Measurements from ENCODE around the gene VIPR2. TPM values are rescaled to one million over a fixed set of nuclear protein-coding genes. Genes with fewer than 3 reads are reported as not detected.

VIPR2 gene
- total RNA-seq, 1 experiment from 2014 or later = not detected

GRCh38 chr7:159046300-159046699 is 98.4 kb downstream of the VIPR2 start:
- no peak overlapping the region for H3K4me3 ChIP-seq
- no peak overlapping the region for H3K4me2 ChIP-seq
- BruUV-seq (replicated peaks) = no TSS peak
- H3K9me3 ChIP-seq (ENCODE audit: insufficient read depth, low read depth) = no peaks in the 10 kb centered on the region
- DNase-seq = no peak
- TF ChIP-seq EZH2 (IDR thresholded peaks at IDR 0.05; ENCODE audit: low read depth) (no peak), CTCF (conservative IDR thresholded peaks at IDR 0.05) (no peak)
- ChIA-PET POLR2A (ENCODE audit: unreplicated experiment) (no interaction called here), CTCF (no interaction called here)
- no peak overlapping the region for H2AFZ ChIP-seq
- intact Hi-C loops (cut with micrococcal nuclease; ENCODE audit: unreplicated experiment) = no loop called here
- H3K4me1 ChIP-seq (replicated peaks; ENCODE audit: insufficient read depth) = no peaks in the 10 kb centered on the region
- no peak overlapping the region for H3K27ac ChIP-seq
- no peaks in the 10 kb centered on the region for H3K36me3 ChIP-seq (ENCODE audit: low read depth)
- H3K9me2 ChIP-seq (ENCODE audit: insufficient read depth) = no peaks in the 10 kb centered on the region
- no peaks in the 10 kb centered on the region for H4K20me1 ChIP-seq (ENCODE audit: insufficient read depth)
- no peaks in the 10 kb centered on the region for H3K79me2 ChIP-seq (ENCODE audit: low read depth)
- peaks cover 90% of the 10 kb centered on the region for H3K27me3 ChIP-seq (ENCODE audit: insufficient read depth, low read depth)
- no peaks in the 10 kb centered on the region for H3F3A ChIP-seq (ENCODE audit: insufficient read depth, low read depth)

GRCh38 chr7:159045839-159046238 is 98.8 kb downstream of the VIPR2 start:
- H3K9me3 ChIP-seq (ENCODE audit: insufficient read depth, low read depth) = no peaks in the 10 kb centered on the region
- H3K36me3 ChIP-seq (ENCODE audit: low read depth) = no peaks in the 10 kb centered on the region
- no peak overlapping the region for H3K4me2 ChIP-seq
- no peaks in the 10 kb centered on the region for H3K79me2 ChIP-seq (ENCODE audit: low read depth)
- H3K4me1 ChIP-seq (replicated peaks; ENCODE audit: insufficient read depth) = no peaks in the 10 kb centered on the region
- ChIA-PET CTCF (no interaction called here), POLR2A (ENCODE audit: unreplicated experiment) (no interaction called here)
- intact Hi-C loops (cut with micrococcal nuclease; ENCODE audit: unreplicated experiment) = no loop called here
- DNase-seq = no peak
- H4K20me1 ChIP-seq (ENCODE audit: insufficient read depth) = no peaks in the 10 kb centered on the region
- H3K9me2 ChIP-seq (ENCODE audit: insufficient read depth) = no peaks in the 10 kb centered on the region
- H3K4me3 ChIP-seq = no peak overlapping the region
- no peak overlapping the region for H3K27ac ChIP-seq
- H2AFZ ChIP-seq = no peak overlapping the region
- H3F3A ChIP-seq (ENCODE audit: insufficient read depth, low read depth) = no peaks in the 10 kb centered on the region
- TF ChIP-seq CTCF (conservative IDR thresholded peaks at IDR 0.05) (0 out of 2 replicates have a peak, but pooled peaks have one; percentile 18), EZH2 (IDR thresholded peaks at IDR 0.05; ENCODE audit: low read depth) (no peak)
- H3K27me3 ChIP-seq (ENCODE audit: insufficient read depth, low read depth) = peaks cover 90% of the 10 kb centered on the region
- BruUV-seq (replicated peaks) = no TSS peak

GRCh38 chr7:159042581-159043101 is 102.0 kb downstream of the VIPR2 start:
- H3K9me3 ChIP-seq (ENCODE audit: insufficient read depth, low read depth) = no peaks in the 10 kb centered on the region
- H2AFZ ChIP-seq = no peak overlapping the region
- no peaks in the 10 kb centered on the region for H3K36me3 ChIP-seq (ENCODE audit: low read depth)
- ChIA-PET POLR2A (ENCODE audit: unreplicated experiment) (no interaction called here), CTCF (no interaction called here)
- no peak overlapping the region for H3K27ac ChIP-seq
- H3K4me3 ChIP-seq = no peak overlapping the region
- no peaks in the 10 kb centered on the region for H4K20me1 ChIP-seq (ENCODE audit: insufficient read depth)
- BruUV-seq (replicated peaks) = no TSS peak
- no peaks in the 10 kb centered on the region for H3K4me1 ChIP-seq (replicated peaks; ENCODE audit: insufficient read depth)
- TF ChIP-seq EZH2 (IDR thresholded peaks at IDR 0.05; ENCODE audit: low read depth) = no peak
- no peak for TF ChIP-seq CTCF (conservative IDR thresholded peaks at IDR 0.05)
- intact Hi-C loops (cut with micrococcal nuclease; ENCODE audit: unreplicated experiment) = no loop called here
- no peaks in the 10 kb centered on the region for H3K79me2 ChIP-seq (ENCODE audit: low read depth)
- H3K9me2 ChIP-seq (ENCODE audit: insufficient read depth) = no peaks in the 10 kb centered on the region
- H3K27me3 ChIP-seq (ENCODE audit: insufficient read depth, low read depth) = peaks cover 91% of the 10 kb centered on the region
- H3K4me2 ChIP-seq = no peak overlapping the region
- DNase-seq = no peak
- no peaks in the 10 kb centered on the region for H3F3A ChIP-seq (ENCODE audit: insufficient read depth, low read depth)
